Activated T-helper 17 cell treated with anti-CD3 and anti-CD28 coated beads, Interleukin-2, amount 50 U/mL, for 72 hours (primary cell): ENCODE data around the gene FOXN1. TPM values are rescaled to one million over a fixed set of nuclear protein-coding genes. Genes with fewer than 3 reads are reported as not detected.
"Not testable (repeated sequence)": the region's sequence is repeated elsewhere in the genome, so short reads cannot be mapped to it uniquely, and the experiment has no call there.

Experiments used
- ATAC-seq: fragments of 150-1000 bp; cut with Tn5 transposase; replicated peaks from 2 replicates; pipeline ENCODE4 v1.10.0; 2021; ENCODE audit warnings: mild to moderate bottlenecking, moderate library complexity
- H3K27ac Mint-ChIP-seq: one replicate; pipeline ENCODE4 v1.8.0; 2022; ENCODE audit warnings: mixed read lengths
- H3K27me3 Mint-ChIP-seq: one replicate; pipeline ENCODE4 v1.8.0; 2022; ENCODE audit warnings: mixed read lengths
- H3K36me3 Mint-ChIP-seq: one replicate; pipeline ENCODE4 v1.8.0; 2022; ENCODE audit warnings: low read depth, mild to moderate bottlenecking, mixed read lengths
- H3K4me1 Mint-ChIP-seq: one replicate; pipeline ENCODE4 v1.8.0; 2022; ENCODE audit warnings: mixed read lengths
- H3K4me3 Mint-ChIP-seq: one replicate; pipeline ENCODE4 v1.8.0; 2022; ENCODE audit warnings: mild to moderate bottlenecking, mixed read lengths
- H3K9me3 Mint-ChIP-seq: one replicate; pipeline ENCODE4 v1.8.0; 2022; ENCODE audit warnings: mixed read lengths
- total RNA-seq, 2 donors: library from RNA; stranded (reverse); gene quantifications; one replicate each; pipeline ENCODE4 v1.2.3, GENCODE V29; 2022

FOXN1 gene, protein sequence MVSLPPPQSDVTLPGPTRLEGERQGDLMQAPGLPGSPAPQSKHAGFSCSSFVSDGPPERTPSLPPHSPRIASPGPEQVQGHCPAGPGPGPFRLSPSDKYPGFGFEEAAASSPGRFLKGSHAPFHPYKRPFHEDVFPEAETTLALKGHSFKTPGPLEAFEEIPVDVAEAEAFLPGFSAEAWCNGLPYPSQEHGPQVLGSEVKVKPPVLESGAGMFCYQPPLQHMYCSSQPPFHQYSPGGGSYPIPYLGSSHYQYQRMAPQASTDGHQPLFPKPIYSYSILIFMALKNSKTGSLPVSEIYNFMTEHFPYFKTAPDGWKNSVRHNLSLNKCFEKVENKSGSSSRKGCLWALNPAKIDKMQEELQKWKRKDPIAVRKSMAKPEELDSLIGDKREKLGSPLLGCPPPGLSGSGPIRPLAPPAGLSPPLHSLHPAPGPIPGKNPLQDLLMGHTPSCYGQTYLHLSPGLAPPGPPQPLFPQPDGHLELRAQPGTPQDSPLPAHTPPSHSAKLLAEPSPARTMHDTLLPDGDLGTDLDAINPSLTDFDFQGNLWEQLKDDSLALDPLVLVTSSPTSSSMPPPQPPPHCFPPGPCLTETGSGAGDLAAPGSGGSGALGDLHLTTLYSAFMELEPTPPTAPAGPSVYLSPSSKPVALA
- total RNA-seq, result not detected

DNA sequence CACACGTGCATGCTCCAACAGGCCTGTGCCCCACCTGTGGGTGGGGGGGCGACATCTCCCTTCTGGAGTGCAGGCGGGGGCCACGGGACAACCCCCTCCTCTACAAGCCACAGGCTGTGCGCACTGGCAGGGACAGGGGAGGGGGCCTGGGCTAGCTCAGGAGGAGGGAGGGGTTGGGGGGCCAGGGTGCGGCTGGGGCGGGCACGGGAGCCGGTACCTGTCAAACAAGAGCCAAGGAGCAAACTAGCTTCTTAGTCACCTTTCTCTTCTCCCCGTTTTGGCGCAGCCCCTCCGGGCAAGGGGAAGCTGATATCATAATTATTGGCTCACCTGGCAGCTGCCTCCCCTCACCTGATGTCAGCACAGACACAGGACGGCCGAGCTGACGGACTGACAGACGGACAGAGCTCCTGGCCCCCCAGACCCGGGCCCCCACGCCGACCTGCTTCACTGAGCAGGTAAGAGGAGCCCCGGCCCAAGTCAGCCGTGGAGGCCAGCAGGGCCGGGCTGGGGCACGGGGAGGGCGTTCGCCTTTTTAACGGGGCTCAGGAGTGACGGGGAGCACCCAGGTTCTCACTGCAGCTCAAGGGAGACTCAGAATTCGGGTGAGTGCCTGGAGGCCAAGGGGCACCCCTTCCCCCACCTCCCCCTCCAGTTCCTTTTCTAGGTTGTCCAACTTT is at the start of gene FOXN1:
TSS of gene FOXN1 (plus strand) at position 363 of the 680 bp plus-strand sequence. CDS start 17,622 bp downstream, outside the sequence.
- no peaks in the 10 kb centered on the region for H3K36me3 Mint-ChIP-seq
- H3K9me3 Mint-ChIP-seq, result no peaks in the 10 kb centered on the region
- H3K4me3 Mint-ChIP-seq, result no peak within 1 kb of the TSS
- no peak for ATAC-seq
- no peaks in the 10 kb centered on the region for H3K4me1 Mint-ChIP-seq
- peaks cover 32% of the 10 kb centered on the region for H3K27me3 Mint-ChIP-seq
- no peak within 1 kb of the TSS for H3K27ac Mint-ChIP-seq

DNA sequence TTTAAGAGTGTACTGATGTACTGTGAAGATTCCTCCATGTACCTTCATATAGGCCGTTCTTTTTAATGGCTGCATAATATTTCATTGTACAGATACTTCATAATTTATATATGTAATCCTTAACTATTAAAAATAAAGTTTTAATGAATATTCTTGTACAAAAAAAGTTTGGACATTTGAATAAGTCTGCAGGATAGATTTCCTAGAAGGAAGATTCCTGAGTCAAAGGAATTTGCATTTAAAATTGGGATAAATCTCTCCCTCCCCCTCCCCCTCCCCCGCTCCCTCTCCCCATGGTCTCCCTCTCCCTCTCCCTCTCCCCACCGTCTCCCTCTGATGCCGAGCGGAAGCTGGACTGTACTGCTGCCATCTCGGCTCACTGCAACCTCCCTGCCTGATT is 48.3 kb upstream of the FOXN1 start:
- no peak for ATAC-seq
- no peaks in the 10 kb centered on the region for H3K4me1 Mint-ChIP-seq
- H3K9me3 Mint-ChIP-seq, result no peaks in the 10 kb centered on the region

DNA sequence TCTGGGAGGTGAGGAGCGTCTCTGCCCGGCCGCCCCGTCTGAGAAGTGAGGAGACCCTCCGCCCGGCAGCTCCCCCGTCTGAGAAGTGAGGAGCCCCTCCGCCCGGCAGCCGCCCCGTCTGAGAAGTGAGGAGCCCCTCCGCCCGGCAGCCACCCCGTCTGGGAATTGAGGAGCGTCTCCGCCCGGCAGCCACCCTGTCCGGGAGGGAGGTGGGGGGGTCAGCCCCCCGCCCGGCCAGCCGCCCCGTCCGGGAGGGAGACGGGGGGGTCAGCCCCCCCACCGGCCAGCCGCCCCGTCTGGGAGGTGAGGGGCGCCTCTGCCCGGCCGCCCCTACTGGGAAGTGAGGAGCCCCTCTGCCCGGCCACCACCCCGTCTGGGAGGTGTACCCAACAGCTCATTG is 47.3 kb upstream of the FOXN1 start:
- H3K27me3 Mint-ChIP-seq, H3K27ac Mint-ChIP-seq, H3K4me3 Mint-ChIP-seq, H3K36me3 Mint-ChIP-seq, H3K4me1 Mint-ChIP-seq, ATAC-seq, H3K9me3 Mint-ChIP-seq: not testable (repeated sequence)

More for the DNA sequence above, 48.3 kb upstream of the FOXN1 start:
- H3K27me3 Mint-ChIP-seq, result peaks cover 4% of the 10 kb centered on the region
- H3K36me3 Mint-ChIP-seq, result no peaks in the 10 kb centered on the region
- no peak overlapping the region for H3K4me3 Mint-ChIP-seq
- no peak overlapping the region for H3K27ac Mint-ChIP-seq

DNA sequence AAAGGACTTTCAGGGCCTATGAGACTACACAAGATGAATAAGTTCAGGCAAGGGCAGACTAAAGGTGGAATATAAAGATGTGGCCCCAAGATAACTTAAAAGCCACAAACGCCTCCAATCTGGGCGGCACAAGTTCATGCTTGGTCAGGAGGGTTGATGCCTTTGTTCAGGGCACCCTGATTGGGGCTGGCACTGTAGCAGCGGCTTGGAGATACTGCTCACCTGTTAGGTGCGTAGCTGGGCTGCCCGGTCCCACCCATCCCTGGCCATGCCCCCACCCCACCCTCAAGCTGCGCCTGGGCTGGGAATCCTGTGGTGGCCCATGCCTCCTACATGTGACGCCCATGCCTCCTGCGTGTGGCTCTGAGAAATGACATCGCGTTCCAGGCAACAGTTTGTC is 45.2 kb upstream of the FOXN1 start:
- no peaks in the 10 kb centered on the region for H3K9me3 Mint-ChIP-seq
- H3K4me1 Mint-ChIP-seq, result no peaks in the 10 kb centered on the region
- H3K27me3 Mint-ChIP-seq, result peaks cover 9% of the 10 kb centered on the region
- ATAC-seq, result no peak
- H3K36me3 Mint-ChIP-seq, result no peaks in the 10 kb centered on the region
- H3K4me3 Mint-ChIP-seq, result no peak overlapping the region
- no peak overlapping the region for H3K27ac Mint-ChIP-seq

DNA sequence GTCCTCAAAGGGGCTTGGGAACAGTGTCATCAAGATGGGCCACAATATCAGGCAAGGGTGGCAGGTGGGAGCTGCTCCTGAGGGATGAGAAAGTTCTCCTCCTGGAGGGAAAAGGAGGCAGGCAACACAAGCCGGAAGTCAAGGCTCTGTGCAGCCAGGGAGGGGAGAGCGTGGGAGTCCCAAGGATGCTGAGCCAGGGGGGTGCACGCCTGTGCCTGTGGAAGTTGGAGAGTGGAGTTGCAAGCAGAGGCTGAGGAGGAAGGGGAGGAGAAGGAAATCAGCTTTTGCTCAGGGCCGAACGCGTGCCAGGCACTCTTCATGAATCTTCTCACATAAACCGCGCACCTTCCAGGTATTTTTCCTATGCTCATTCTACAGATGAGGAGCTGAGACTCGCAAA is 40.1 kb upstream of the FOXN1 start:
- peaks cover 15% of the 10 kb centered on the region for H3K27me3 Mint-ChIP-seq
- no peaks in the 10 kb centered on the region for H3K9me3 Mint-ChIP-seq
- ATAC-seq, result no peak
- H3K4me1 Mint-ChIP-seq, result peaks cover 5% of the 10 kb centered on the region
- H3K36me3 Mint-ChIP-seq, result no peaks in the 10 kb centered on the region
- H3K4me3 Mint-ChIP-seq, result no peak overlapping the region
- H3K27ac Mint-ChIP-seq, result no peak overlapping the region

DNA sequence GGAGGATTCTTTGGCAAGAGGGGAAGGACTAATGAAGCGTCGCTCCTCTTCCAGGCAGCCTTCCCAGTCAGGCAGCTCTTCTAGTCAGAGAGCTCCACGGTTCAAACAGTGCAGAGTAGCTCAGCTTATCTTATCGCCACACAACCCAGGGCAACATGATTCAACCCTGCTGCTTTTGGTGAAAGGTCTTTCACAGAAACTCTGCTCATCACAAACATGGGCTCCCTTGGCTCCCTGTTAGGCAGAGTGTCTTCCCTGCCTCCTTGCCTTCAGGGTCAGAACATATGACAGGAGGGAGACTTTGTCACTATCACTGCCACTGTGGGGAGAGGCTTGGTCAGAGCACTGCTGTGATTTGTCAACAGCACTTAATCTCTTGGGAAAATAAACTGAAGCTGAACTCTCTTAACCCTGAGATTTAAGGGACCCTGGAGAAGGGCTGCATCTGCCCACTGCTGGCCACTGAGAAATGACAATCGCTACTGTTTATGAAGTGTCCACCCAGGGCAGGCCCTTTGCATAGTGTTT is 39.6 kb upstream of the FOXN1 start:
- no peaks in the 10 kb centered on the region for H3K9me3 Mint-ChIP-seq
- no peaks in the 10 kb centered on the region for H3K36me3 Mint-ChIP-seq
- ATAC-seq, result no peak
- H3K27me3 Mint-ChIP-seq, result peaks cover 15% of the 10 kb centered on the region
- H3K27ac Mint-ChIP-seq, result peak overlapping the region; percentile 31
- peaks cover 5% of the 10 kb centered on the region for H3K4me1 Mint-ChIP-seq
- no peak overlapping the region for H3K4me3 Mint-ChIP-seq

DNA sequence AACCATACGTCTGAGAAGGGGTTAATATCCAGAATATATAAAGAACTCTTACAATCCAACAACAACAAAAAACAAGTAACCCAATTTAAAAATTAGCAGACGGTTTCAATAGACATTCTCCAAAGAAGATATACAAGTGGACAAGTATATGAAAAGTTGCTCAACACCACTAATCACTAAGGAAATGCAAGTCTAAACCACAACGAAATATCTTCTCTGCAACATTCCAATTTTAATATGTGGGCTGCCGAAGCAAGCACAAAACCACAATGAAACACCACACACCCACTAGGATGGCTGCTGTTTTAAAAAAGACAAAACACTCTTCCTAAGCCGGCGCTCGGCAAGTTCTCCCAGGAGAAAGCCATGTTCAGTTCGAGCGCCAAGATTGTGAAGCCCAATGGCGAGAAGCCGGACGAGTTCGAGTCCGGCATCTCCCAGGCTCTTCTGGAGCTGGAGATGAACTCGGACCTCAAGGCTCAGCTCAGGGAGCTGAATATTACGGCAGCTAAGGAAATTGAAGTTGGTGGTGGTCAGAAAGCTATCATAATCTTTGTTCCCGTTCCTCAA is 38.6 kb upstream of the FOXN1 start:
- peaks cover 15% of the 10 kb centered on the region for H3K27me3 Mint-ChIP-seq
- peaks cover 5% of the 10 kb centered on the region for H3K4me1 Mint-ChIP-seq
- no peaks in the 10 kb centered on the region for H3K36me3 Mint-ChIP-seq
- no peak overlapping the region for H3K4me3 Mint-ChIP-seq
- no peak for ATAC-seq
- H3K9me3 Mint-ChIP-seq, result no peaks in the 10 kb centered on the region
- H3K27ac Mint-ChIP-seq, result no peak overlapping the region

DNA sequence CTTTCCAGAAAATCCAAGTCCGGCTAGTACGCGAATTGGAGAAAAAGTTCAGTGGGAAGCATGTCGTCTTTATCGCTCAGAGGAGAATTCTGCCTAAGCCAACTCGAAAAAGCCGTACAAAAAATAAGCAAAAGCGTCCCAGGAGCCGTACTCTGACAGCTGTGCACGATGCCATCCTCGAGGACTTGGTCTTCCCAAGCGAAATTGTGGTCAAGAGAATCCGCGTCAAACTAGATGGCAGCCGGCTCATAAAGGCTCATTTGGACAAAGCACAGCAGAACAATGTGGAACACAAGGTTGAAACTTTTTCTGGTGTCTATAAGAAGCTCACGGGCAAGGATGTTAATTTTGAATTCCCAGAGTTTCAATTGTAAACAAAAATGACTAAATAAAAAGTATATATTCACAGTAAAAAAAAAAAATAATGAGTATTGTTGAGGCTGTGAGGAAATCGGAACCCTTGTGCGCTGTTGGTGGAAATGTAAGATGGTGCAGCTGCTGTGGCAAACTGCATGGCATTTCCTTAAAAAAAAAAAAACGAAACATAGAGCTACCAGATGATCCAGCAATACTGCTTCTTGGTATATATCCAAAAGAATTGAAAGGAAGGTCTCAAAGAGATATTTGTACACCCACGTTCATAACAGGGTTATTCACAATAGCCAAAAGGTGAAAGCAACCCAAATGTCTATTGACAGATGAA is 38.0 kb upstream of the FOXN1 start:
- not testable (repeated sequence) for H3K4me3 Mint-ChIP-seq, ATAC-seq, H3K4me1 Mint-ChIP-seq, H3K9me3 Mint-ChIP-seq, H3K27me3 Mint-ChIP-seq, H3K36me3 Mint-ChIP-seq, H3K27ac Mint-ChIP-seq

DNA sequence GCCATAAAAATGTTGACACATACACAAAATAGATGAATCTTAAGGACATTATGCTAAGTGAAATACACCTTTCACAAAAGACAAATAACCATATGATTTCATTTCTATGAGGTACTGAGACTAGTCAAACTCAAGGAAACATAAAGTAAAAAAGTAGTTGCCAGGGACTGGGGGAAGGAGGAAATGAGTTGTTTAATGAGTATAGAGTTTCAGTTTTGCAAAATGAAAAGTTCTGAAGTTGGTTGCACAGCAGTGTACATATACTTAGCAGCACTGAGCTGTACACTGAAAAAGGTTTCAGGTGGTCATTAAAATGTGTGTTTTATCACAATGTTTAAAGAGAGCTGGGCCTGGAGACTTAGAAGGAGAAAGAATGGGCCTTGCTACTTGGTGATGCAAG is 37.4 kb upstream of the FOXN1 start:
- ATAC-seq, result peak; percentile 94
- Mint-ChIP-seq H3K27me3 (peaks cover 8% of the 10 kb centered on the region), H3K9me3 (no peaks in the 10 kb centered on the region), H3K4me3 (no peak overlapping the region), H3K4me1 (peaks cover 5% of the 10 kb centered on the region), H3K36me3 (no peaks in the 10 kb centered on the region), H3K27ac (no peak overlapping the region)

DNA sequence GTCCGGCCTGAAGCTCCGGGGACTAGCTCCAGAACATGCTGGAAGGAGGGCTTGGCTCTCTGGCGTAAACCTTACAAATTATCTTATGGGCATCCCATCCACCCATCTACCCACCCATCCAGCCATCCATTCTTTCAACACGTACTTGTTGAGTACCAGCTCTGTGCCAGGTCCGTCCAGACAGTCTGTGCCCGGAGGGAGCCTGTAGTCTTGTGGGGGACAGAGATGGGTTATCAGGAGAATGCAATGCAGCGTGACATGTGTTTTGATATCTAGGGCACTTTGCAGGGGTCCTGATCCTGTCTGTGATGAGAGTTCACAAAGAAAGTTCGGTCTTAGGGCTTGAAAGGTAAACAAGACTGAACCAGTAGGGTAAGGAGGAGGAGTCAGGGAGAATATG is 36.8 kb upstream of the FOXN1 start:
- no peaks in the 10 kb centered on the region for H3K9me3 Mint-ChIP-seq
- no peak for ATAC-seq

DNA sequence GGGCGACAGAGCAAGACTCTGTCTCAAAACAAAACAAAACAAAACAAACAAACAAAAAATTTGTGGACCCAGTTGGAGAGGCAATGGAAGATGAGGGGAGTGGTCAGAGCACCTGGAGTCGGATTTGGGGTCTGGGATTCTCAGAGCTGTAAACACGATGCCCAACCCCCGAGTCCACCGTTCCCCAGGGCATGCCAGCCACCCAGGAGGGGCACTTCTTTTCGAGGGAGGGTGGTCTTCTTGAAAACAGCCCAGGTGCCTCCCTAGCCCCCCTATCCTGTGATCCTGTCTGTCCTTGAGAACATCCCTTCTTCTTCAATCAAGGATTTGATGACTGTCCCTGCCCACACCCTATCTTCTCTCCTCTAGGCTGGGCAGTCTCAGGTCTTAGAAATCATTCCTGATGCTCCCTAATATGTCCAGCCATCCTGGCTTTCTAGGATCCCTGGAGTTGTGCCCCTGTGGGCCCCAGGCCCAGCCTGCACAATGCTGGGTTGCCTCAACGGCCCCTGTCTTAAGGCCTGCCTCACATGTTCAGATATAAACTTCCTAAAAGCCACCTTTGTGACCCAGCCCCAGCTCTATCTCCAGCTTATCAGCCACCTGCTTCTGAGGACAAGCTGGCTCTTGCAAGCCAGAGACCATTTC is 35.8 kb upstream of the FOXN1 start:
- Mint-ChIP-seq H3K36me3 (no peaks in the 10 kb centered on the region), H3K27ac (no peak overlapping the region), H3K27me3 (peaks cover 8% of the 10 kb centered on the region), H3K4me1 (peaks cover 8% of the 10 kb centered on the region), H3K9me3 (no peaks in the 10 kb centered on the region), H3K4me3 (no peak overlapping the region)
- ATAC-seq, result no peak

More for the DNA sequence above, 36.8 kb upstream of the FOXN1 start:
- Mint-ChIP-seq H3K4me1 (peaks cover 5% of the 10 kb centered on the region), H3K27ac (no peak overlapping the region), H3K4me3 (no peak overlapping the region), H3K27me3 (peaks cover 8% of the 10 kb centered on the region), H3K36me3 (no peaks in the 10 kb centered on the region)

DNA sequence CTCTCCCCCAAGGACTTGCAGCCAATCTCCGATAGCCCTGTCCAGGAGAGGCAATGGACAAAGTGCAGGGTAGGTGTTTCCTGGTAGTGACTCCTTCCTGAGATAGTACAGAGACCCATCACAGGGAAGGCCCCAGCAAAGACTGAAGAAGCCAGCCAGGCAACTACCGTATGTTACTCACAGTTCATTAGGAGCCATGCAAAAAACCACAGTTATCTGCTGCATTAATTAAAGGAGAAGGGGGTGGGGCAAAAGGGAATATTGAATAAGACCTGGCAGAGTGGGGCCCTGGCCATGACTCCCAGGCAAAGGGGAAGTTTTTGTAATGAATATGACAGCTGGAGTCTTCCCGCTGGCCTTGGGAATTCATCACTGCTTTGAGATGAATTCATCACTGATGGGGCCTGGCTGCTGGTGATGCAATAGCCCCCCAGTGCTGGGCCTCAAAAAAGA is 35.2 kb upstream of the FOXN1 start:
- Mint-ChIP-seq H3K27me3 (peaks cover 5% of the 10 kb centered on the region), H3K36me3 (no peaks in the 10 kb centered on the region), H3K9me3 (no peaks in the 10 kb centered on the region), H3K4me1 (peaks cover 14% of the 10 kb centered on the region), H3K4me3 (no peak overlapping the region), H3K27ac (no peak overlapping the region)
- ATAC-seq, result no peak

DNA sequence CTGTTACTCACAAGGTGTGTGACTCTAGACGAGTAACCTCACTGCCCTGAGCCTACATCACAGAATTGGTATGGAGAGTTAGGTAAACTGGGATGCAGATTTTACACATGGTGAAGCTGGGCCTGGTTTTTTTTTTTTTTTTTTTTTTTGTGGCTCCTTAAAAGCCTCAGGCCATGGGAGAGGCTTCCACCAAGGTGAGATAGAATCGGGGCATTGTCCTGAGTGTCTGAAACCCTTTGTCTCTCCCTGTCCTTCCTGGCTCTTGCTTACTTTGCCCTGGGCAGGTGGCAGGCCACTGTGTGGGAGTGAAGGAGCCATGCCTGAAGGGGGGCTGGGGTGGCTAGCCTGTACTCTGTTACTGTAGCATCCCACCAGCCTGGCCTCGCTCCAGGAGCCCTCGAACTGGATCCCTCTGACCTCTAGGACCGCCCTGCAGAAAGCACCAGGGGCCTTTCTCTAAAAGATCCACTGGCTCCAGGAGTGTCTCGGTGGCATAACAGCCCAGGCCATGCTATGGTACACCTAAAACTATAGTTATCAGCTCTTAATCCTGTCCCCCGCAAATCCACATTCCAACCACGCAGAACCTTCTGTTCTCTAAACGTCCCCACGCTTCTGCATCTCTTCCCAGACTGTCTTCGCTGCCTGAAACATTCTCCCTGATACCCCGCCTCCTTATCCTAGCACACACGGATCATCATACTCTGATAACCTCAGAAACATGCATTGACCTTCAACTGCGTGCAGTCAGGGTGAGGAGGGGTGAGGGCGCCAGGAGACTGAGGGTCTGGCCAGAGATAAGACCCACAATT is 34.4 kb upstream of the FOXN1 start:
- no peak overlapping the region for H3K27ac Mint-ChIP-seq
- no peaks in the 10 kb centered on the region for H3K27me3 Mint-ChIP-seq

More for the DNA sequence above, 34.4 kb upstream of the FOXN1 start:
- H3K36me3 Mint-ChIP-seq, result no peaks in the 10 kb centered on the region
- H3K9me3 Mint-ChIP-seq, result no peaks in the 10 kb centered on the region
- peaks cover 14% of the 10 kb centered on the region for H3K4me1 Mint-ChIP-seq
- H3K4me3 Mint-ChIP-seq, result no peak overlapping the region
- no peak for ATAC-seq
